HFF-Myc (cell line): ENCODE data around the gene GRID1.

ENCODE experiments used
- DNase-seq: peaks from one replicate; pipeline ENCODE4 v3.0.0-alpha.2; 2011; ENCODE audit warnings: low read depth; ENCODE audit errors: extremely low read depth
- H3K4me3 ChIP-seq: replicated peaks from 2 replicates; pipeline ENCODE4 v1.5.1; 2011; ENCODE audit warnings: low read depth, mild to moderate bottlenecking, control low read depth, low read length
- CTCF ChIP-seq: IDR thresholded peaks from 2 replicates; pipeline ENCODE4 v1.5.1; 2012; ENCODE audit warnings: mild to moderate bottlenecking, low read depth, low read length, control low read depth; ENCODE audit errors: missing control alignments

Gene GRID1

GRCh38 chr10:85891472-85891871 lies 475.1 kb downstream of the GRID1 start:
- no peak for TF ChIP-seq CTCF
- no peak overlapping the region for H3K4me3 ChIP-seq
- DNase-seq: no peak

DNA sequence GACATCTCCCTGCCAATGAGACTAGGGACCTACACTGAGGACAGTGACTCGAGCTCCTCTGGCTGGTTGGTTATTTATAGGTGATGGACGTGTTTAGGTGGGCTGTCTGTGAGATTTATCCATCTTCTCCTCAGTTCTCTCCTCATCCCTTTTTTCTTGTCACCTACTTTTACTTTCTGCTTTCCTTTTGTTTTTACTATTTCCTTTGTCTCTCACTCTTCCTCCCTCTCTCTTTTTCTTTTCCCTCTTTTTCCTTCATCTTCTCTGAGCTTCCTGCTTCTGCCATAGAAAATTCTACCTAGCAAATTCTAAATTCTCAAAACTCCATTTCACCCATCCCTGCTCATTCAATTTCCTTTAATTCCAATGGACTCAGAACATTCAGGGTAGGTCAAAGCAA lies 478.0 kb downstream of the GRID1 start:
- no peak for TF ChIP-seq CTCF
- H3K4me3 ChIP-seq: no peak overlapping the region
- no peak for DNase-seq

- TF ChIP-seq CTCF: no peak
- no peak for DNase-seq
- H3K4me3 ChIP-seq: no peak overlapping the region
These were observed 478.6 kb downstream of the GRID1 start for GRCh38 chr10:85888004-85888403.

DNA sequence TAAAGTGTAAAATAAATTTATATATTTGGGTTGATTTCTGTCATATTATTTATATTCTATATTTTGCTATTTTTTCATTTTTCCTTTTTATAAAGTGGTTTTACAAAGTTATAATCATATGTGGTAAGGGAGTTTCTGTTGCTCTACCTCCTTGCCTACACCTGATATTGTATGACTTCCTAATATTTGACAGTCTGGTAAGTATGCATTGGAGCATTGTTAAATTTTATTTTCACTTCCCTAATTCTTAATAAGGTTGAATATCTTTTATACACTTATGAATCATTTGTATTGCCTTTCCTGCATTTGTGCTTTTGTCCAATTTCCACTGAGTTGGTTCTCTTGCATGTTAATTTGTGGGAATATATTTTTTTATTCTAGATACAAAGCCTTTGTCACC lies 492.4 kb downstream of the GRID1 start:
- TF ChIP-seq CTCF: no peak
- no peak overlapping the region for H3K4me3 ChIP-seq
- DNase-seq: no peak

DNA sequence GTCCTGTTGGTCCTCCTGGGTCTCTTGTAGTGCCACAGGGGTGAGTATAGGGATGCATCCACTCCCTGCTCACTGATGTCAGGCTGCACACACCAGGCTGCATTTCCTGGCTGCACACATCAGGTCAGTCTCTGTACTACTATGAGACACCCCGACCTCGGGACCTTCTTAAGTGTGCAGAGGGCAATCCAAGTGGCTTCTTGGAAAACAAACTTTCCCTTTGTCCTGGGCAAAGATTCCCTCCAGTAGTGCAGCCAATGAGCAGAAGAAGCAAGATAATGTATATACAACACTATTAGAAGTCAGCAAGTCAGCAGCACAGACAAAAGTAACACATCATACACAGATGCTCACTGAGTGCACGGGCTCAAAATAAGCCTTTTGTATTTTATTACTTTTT lies 493.5 kb downstream of the GRID1 start:
- no peak for DNase-seq
- TF ChIP-seq CTCF: no peak
- H3K4me3 ChIP-seq: no peak overlapping the region

GRCh38 chr10:85868627-85869499 lies 497.7 kb downstream of the GRID1 start:
- no peak for TF ChIP-seq CTCF
- H3K4me3 ChIP-seq: no peak overlapping the region
- DNase-seq: no peak
